Fibroblast of the aortic adventitia (primary cell): ENCODE data around the gene FITM1. TPM values are rescaled to one million over a fixed set of nuclear protein-coding genes. Genes with fewer than 3 reads are reported as not detected.

Experiments used
- DNase-seq: peaks from one replicate; pipeline ENCODE4 v3.0.0-alpha.2; 2010; ENCODE audit warnings: low read depth
- H3K4me3 ChIP-seq: 2 replicates; pipeline ENCODE4 v1.5.1; 2011; ENCODE audit warnings: low read depth, mild to moderate bottlenecking, control low read depth, low read length, moderate library complexity
- total RNA-seq: library from RNA; depleted of rRNA; stranded (reverse); fragments of >200 nt; gene quantifications from 2 replicates; pipeline ENCODE4 v1.2.3, GENCODE V29; 2012; ENCODE audit warnings: low replicate concordance
- TF ChIP-seq, protein P1 (sequence below): IDR thresholded peaks from 2 replicates; pipeline ENCODE4 v1.5.1; 2011; ENCODE audit warnings: mild to moderate bottlenecking, low read length, control low read depth, inconsistent platforms; ENCODE audit not compliant: insufficient read depth

Gene FITM1
- total RNA-seq, 1 donor: 0.18 TPM

DNA sequence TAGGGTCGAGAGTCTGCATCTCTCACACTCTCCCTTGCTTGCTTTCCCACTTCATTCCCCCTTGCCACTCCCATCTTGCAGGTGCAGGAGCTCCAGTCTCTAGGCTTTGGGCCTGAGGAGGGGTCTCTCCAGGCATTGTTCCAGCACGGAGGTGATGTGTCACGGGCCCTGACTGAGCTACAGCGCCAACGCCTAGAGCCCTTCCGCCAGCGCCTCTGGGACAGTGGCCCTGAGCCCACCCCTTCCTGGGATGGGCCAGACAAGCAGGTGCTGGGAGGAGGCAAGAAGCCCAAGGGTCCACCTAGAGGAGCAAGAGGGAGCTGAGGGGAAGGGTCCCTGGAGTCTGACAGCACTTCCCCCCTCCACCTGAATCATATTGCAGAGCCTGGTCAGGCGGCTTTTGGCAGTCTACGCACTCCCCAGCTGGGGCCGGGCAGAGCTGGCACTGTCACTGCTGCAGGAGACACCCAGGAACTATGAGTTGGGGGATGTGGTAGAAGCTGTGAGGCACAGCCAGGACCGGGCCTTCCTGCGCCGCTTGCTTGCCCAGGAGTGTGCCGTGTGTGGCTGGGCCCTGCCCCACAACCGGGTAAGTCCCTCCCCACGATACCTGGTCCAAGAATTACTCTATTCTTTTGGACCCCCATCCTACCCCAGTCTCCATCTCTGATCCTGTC, 21.1 kb downstream of the FITM1 start:
- no peak overlapping the region for H3K4me3 ChIP-seq
- DNase-seq: no peak
- TF ChIP-seq, protein P1, sequence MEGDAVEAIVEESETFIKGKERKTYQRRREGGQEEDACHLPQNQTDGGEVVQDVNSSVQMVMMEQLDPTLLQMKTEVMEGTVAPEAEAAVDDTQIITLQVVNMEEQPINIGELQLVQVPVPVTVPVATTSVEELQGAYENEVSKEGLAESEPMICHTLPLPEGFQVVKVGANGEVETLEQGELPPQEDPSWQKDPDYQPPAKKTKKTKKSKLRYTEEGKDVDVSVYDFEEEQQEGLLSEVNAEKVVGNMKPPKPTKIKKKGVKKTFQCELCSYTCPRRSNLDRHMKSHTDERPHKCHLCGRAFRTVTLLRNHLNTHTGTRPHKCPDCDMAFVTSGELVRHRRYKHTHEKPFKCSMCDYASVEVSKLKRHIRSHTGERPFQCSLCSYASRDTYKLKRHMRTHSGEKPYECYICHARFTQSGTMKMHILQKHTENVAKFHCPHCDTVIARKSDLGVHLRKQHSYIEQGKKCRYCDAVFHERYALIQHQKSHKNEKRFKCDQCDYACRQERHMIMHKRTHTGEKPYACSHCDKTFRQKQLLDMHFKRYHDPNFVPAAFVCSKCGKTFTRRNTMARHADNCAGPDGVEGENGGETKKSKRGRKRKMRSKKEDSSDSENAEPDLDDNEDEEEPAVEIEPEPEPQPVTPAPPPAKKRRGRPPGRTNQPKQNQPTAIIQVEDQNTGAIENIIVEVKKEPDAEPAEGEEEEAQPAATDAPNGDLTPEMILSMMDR: no peak

DNA sequence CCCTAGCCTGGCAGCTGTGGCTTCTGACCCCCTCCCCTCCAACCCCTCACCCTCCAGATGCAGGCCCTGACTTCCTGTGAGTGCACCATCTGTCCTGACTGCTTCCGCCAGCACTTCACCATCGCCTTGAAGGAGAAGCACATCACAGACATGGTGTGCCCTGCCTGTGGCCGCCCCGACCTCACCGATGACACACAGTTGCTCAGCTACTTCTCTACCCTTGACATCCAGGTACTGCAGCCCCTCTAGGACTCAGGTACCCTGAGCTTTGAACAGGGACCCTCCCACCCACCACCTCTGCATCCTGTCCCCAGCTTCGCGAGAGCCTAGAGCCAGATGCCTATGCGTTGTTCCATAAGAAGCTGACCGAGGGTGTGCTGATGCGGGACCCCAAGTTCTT, 24.6 kb downstream of the FITM1 start:
- TF ChIP-seq, protein P1: no peak
- no peak overlapping the region for H3K4me3 ChIP-seq
- DNase-seq: no peak

DNA sequence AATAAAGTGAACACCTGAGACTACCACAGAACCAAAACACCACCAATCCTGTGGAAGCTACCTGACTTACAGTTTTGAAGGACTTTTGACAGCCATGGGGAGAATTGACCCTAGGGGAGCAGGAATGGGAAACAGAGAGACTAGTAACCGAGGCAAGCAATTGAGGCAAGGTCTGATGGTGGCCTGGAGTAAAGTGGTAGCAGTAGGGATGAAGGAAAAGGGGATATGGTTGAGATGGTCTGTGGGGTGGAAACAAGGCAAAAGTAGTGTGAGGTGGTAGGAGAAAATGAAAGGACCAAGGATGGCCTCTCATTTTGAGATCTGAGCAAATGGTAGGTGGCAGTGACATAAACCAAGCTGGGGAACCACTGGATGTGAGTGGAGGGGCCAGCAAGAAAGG, 26.4 kb downstream of the FITM1 start:
- no peak for DNase-seq
- TF ChIP-seq, protein P1: no peak

DNA sequence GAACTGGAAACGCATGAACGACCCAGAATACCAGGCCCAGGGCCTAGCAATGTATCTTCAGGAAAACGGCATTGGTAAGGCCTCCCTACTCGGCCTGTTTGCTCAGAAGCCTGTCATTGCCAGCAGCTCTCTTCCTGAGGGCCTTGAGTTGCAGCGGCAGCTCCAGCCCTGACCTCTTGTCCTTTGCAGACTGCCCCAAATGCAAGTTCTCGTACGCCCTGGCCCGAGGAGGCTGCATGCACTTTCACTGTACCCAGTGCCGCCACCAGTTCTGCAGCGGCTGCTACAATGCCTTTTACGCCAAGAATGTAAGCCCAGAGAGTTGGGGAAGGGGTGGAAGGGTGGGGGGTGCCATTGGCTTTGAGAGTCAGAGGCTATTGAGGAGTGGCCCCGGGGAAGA, 26.9 kb downstream of the FITM1 start:
- no peak overlapping the region for H3K4me3 ChIP-seq
- TF ChIP-seq, protein P1: no peak
- no peak for DNase-seq

More for the DNA sequence above, 26.4 kb downstream of the FITM1 start:
- H3K4me3 ChIP-seq: no peak overlapping the region

DNA sequence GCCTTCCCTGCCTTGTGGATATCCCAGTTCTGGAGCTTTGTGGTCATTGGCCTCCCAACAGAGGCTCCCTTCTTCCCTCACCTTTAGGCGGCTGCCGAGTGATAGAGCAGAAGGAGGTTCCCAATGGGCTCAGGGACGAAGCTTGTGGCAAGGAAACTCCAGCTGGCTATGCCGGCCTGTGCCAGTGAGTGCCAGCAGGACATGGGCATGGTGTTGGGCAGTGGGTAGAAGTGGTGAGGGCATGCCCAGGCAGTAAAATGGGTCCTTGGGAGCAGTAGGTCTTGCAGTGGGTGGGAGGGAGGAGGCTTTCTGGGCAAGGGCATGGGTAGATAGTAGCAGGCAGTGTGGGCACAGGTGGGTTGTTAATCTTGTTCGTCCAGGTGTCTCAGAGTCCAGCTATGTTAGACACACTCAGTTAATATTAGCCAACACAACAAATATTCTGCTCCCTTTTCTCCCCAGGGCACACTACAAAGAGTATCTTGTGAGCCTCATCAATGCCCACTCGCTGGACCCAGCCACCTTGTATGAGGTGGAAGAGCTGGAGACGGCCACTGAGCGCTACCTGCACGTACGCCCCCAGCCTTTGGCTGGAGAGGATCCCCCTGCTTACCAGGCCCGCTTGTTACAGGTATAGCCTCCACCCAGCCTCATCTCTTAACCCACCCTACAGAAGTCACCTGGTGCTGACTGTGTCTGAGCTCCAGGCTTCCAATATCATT, 29.5 kb downstream of the FITM1 start:
- TF ChIP-seq, protein P1: no peak
- DNase-seq: no peak

DNA sequence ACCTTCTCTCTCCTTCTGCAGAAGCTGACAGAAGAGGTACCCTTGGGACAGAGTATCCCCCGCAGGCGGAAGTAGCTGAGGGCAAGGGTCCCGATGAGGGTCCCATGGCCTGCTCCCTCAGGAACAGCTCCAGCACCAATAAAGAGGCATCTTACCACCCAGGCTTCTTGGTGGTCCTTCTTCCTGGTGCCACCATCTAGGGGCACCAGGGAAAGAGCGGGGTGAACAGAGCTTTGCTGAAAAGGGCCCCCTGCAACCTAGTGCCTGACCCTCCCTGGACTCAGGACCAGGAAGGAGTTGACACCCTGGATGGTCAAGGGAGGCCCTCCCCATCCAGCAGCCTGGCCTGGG, 30.0 kb downstream of the FITM1 start:
- TF ChIP-seq, protein P1: no peak
- no peak for DNase-seq
- H3K4me3 ChIP-seq: no peak overlapping the region

More for the DNA sequence above, 29.5 kb downstream of the FITM1 start:
- H3K4me3 ChIP-seq: no peak overlapping the region
